ENCODE results near the gene MEGF11. TPM values are rescaled to one million over a fixed set of nuclear protein-coding genes. Genes with fewer than 3 reads are reported as not detected.

The MEGF11 gene
- total RNA-seq, 1 donor from 2014 or later = not detected

GRCh38 chr15:65917936-65918335 is 335.6 kb downstream of the MEGF11 start:
- TF ChIP-seq, protein P1, sequence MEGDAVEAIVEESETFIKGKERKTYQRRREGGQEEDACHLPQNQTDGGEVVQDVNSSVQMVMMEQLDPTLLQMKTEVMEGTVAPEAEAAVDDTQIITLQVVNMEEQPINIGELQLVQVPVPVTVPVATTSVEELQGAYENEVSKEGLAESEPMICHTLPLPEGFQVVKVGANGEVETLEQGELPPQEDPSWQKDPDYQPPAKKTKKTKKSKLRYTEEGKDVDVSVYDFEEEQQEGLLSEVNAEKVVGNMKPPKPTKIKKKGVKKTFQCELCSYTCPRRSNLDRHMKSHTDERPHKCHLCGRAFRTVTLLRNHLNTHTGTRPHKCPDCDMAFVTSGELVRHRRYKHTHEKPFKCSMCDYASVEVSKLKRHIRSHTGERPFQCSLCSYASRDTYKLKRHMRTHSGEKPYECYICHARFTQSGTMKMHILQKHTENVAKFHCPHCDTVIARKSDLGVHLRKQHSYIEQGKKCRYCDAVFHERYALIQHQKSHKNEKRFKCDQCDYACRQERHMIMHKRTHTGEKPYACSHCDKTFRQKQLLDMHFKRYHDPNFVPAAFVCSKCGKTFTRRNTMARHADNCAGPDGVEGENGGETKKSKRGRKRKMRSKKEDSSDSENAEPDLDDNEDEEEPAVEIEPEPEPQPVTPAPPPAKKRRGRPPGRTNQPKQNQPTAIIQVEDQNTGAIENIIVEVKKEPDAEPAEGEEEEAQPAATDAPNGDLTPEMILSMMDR (IDR thresholded peaks at IDR 0.05; ENCODE audit: insufficient read depth, low read length, severe bottlenecking) = no peak
- no peaks in the 10 kb centered on the region for H3K27me3 ChIP-seq (ENCODE audit: control insufficient read depth, insufficient read depth, low read length)
- no peak overlapping the region for H3K4me3 ChIP-seq (ENCODE audit: low read depth, low read length)
- no peaks in the 10 kb centered on the region for H3K36me3 ChIP-seq (ENCODE audit: control insufficient read depth, insufficient read depth, low read length)
- DNase-seq (ENCODE audit: low read depth) = no peak
- no peak for FAIRE-seq

GRCh38 chr15:65917407-65917756 is 336.2 kb downstream of the MEGF11 start:
- TF ChIP-seq, protein P1 (IDR thresholded peaks at IDR 0.05; ENCODE audit: insufficient read depth, low read length, severe bottlenecking) = no peak
- no peak for FAIRE-seq
- no peak for DNase-seq (ENCODE audit: low read depth)
- Histone ChIP-seq H3K27me3 (ENCODE audit: control insufficient read depth, insufficient read depth, low read length) (no peaks in the 10 kb centered on the region), H3K4me3 (ENCODE audit: low read depth, low read length) (no peak overlapping the region), H3K36me3 (ENCODE audit: control insufficient read depth, insufficient read depth, low read length) (no peaks in the 10 kb centered on the region)

GRCh38 chr15:65916664-65917406 is 336.7 kb downstream of the MEGF11 start:
- H3K4me3 ChIP-seq (ENCODE audit: low read depth, low read length) = no peak overlapping the region
- FAIRE-seq (no peak), DNase-seq (ENCODE audit: low read depth) (peak; percentile 28)
- TF ChIP-seq, protein P1 (IDR thresholded peaks at IDR 0.05; ENCODE audit: insufficient read depth, low read length, severe bottlenecking) = peak; percentile 65
- no peaks in the 10 kb centered on the region for H3K27me3 ChIP-seq (ENCODE audit: control insufficient read depth, insufficient read depth, low read length)
- no peaks in the 10 kb centered on the region for H3K36me3 ChIP-seq (ENCODE audit: control insufficient read depth, insufficient read depth, low read length)

DNA sequence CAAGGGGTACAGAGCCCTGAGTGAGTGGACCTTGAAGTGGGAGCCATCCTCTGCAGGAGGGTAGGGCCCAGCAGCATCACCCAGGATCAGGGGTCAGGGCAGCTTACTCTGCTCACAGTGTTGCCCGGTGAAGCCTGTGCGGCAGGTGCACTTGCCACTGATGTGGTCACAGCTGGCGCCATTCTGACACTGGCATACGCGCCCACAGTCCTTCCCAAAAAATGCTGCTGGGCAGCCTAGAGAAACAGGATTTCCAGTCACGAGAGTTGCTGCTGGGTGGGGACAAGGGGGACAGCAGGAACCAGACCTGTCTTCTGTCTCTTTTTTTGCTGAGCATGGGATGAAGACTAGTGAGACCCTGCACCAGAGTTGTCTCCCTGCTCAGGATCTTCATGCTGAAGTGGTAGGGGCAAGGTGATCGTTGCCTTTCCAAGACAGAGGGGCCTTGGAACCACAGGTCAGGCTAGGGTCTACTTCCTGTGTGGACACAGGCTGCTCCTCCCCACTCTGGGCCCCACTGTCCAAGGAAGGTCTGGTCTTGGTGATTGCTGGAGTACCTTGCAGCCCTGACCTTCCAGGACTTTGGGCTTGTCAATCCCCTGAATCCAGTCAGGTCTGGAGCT is 337.4 kb downstream of the MEGF11 start:
- Histone ChIP-seq H3K27me3 (ENCODE audit: control insufficient read depth, insufficient read depth, low read length) (no peaks in the 10 kb centered on the region), H3K4me3 (ENCODE audit: low read depth, low read length) (no peak overlapping the region), H3K36me3 (ENCODE audit: control insufficient read depth, insufficient read depth, low read length) (no peaks in the 10 kb centered on the region)
- TF ChIP-seq, protein P1 (IDR thresholded peaks at IDR 0.05; ENCODE audit: insufficient read depth, low read length, severe bottlenecking) = no peak
- DNase-seq (ENCODE audit: low read depth) = no peak
- no peak for FAIRE-seq

DNA sequence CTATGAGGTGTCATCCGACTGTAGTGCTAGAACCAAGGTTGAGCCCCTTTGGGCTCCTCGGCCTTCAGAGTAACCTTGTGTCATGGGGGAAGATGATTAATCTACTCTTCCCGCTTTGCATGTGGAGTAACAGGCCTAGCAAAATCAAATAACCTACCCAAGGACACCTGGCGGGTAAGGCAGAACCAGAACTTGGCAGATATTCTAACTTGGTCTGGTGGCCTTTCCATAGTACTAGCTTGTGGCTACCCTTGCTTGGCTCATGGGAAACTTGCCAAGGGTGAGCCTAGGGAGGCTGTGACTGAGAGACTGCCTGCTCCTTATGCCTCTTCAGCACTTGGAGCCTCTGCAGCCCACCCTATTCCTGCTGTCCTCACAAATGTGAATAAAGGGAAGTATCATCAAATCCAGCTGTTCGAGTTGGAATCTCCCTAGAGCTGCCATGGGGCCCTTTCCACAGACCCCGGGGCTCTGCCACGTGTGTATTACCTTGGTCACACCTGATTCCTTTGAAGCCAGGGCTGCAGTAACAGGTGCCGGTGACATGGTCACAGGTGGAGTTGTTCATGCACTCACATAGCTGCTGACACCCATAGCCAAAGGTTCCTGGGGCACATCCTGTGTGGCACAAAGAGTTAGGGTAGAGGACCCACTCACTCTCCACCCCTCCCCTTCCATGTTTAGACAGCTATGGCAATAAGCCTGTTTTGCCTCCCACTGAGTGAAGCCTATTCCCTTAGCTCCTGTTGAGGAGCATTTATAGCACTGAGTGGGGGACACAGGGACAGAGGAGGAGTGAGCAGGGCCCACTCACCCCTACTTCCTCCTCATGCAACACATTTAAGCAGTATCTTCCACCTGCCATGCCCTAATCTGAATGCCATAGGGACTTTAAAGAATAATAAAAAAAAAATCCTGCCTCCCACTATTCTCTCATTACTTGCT is 338.3 kb downstream of the MEGF11 start:
- Histone ChIP-seq H3K36me3 (ENCODE audit: control insufficient read depth, insufficient read depth, low read length) (peaks cover under 1% of the 10 kb centered on the region), H3K27me3 (ENCODE audit: control insufficient read depth, insufficient read depth, low read length) (no peaks in the 10 kb centered on the region), H3K4me3 (ENCODE audit: low read depth, low read length) (no peak overlapping the region)
- FAIRE-seq = no peak
- DNase-seq (ENCODE audit: low read depth) = no peak
- TF ChIP-seq, protein P1 (IDR thresholded peaks at IDR 0.05; ENCODE audit: insufficient read depth, low read length, severe bottlenecking) = no peak
